HG03558 (cell line): ENCODE data around the gene PPP2R2C.

Experiments
- ATAC-seq: cut with Tn5 transposase; IDR thresholded peaks from one replicate; pipeline ENCODE4 v1.9.1; 2021; ENCODE audit warnings: moderate number of reproducible peaks; ENCODE audit not compliant: unreplicated experiment; ENCODE audit errors: extremely low read depth

PPP2R2C gene

DNA sequence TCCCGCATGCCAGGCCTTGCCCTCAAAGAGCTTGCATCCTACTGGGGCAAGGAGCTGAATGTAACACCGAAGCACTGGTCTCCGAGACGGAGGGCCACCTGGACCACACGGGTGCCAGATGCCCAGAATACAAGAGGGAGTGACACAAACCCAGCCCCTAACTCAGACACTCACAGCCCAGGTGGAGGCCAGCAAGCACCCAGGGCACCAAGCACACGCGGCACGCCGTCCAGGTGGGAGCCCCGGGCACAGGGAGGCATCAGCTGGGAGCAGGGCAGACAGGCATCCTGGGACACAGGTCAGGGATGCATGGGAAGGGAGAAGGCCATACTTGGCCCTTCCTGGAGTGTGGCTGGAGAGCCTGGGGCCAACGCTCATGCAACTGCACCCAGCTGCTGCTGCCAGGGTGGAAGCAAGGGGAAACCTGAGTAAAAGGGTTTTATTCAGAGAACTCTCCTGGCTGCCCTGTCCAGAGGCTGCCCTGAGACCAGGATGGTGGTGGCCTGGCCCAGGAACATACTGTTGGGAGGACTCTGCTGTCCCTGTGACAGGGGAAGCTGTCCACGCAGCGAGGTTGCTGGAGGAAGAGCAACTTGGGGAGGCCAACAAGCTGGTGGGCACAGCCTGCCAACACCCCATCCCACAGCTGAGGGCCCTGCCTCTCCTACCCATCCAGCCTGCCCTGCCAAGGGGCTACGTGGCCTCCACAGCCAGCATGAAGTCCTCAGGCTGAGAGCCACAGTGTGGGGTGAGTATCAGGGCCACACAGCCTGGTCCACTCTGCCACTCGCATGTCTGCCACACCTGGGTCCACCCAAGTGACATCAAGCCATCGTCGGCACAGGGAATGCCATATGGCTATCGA, 22.2 kb upstream of the PPP2R2C start:
- ATAC-seq = no peak

- no peak for ATAC-seq
Measured at GRCh38 chr4:6493658-6494304, 21.4 kb upstream of the PPP2R2C start.

DNA sequence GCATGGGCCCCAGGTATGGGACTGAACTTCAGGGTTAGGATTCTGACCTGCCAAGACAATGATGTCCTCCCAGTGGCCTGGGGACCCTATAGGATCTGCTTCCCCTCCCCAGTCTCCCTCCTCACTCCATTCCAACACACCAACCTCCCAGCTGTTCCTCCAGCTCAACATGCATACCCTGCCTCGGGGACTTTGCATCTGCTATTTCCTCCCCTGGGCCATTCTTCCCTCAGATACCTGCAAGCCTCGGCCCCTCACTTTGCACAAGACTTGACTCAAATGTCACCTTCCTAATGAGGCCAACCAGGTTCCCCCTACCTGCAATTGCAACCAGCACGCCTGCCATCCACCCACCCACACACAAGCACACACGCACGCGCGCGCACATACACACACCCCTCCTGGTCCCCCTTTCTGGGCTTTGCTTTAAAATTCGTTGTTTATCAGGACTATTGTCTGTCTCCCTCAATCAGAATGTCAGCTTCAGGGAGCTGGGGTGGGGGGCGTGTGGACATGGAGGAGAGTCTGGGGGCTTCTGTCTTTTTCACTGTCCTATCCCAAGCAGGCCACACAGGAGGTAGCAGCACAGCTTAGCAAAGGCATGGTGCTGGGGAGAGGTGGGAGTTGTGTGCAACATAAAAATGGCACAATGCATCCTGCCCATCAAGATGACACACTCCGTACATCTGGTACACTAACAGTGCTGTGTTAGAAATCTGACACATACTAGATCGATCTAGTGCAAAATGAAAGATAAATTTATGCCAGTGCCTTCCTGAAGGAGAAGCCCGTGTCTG, 20.6 kb upstream of the PPP2R2C start:
- ATAC-seq = no peak

- no peak for ATAC-seq
Measured at GRCh38 chr4:6492027-6492590, 19.7 kb upstream of the PPP2R2C start.

GRCh38 chr4:6491235-6491634, 18.8 kb upstream of the PPP2R2C start:
- no peak for ATAC-seq

GRCh38 chr4:6489927-6490326, 17.5 kb upstream of the PPP2R2C start:
- no peak for ATAC-seq

- ATAC-seq = no peak
Measured at GRCh38 chr4:6487466-6487865, 15.1 kb upstream of the PPP2R2C start.

- ATAC-seq = no peak
Measured at GRCh38 chr4:6480534-6481088, 8.2 kb upstream of the PPP2R2C start.

- ATAC-seq = no peak
Measured at GRCh38 chr4:6478546-6479220, 6.3 kb upstream of the PPP2R2C start.

- ATAC-seq = no peak
Measured at GRCh38 chr4:6476893-6477292, 4.5 kb upstream of the PPP2R2C start.

- ATAC-seq = no peak
Measured at GRCh38 chr4:6475492-6476020, 3.1 kb upstream of the PPP2R2C start.

DNA sequence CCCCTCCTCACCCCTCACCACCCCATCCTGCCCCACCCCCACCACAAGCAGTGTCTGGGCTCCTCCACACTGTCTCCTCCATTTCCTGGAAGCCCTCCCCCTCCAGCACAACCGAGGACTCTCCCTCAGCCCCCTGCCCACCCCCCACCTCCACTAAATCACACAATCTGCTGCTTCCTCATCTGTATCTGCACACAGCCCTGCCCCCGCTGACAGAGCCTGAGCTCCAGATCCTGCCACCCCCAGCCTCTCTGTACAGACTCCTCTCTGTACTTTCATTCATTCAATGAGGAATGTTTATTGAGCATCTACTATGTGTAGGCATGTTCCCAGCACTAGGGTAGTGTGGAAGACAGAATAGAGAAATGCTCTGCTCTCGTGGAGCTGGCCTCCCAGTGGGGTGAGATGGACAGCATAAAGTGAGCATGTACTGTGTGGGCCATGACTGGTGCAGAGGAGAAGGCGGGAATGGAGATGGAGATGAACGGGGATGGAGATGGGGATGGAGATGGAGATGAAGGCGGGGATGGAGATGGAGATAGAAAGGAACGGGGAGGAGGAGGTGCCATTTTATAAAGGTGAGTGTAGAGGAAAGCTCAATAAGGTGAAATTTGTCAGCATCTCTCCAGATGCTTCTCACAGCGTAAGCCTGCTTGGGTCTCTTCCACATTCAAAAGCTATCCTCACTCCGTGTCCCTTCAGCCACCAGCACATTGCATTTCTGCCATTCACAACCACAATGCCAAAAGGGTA, 2.5 kb upstream of the PPP2R2C start:
- no peak for ATAC-seq

GRCh38 chr4:6474053-6474568, 1.7 kb upstream of the PPP2R2C start:
- ATAC-seq = no peak

DNA sequence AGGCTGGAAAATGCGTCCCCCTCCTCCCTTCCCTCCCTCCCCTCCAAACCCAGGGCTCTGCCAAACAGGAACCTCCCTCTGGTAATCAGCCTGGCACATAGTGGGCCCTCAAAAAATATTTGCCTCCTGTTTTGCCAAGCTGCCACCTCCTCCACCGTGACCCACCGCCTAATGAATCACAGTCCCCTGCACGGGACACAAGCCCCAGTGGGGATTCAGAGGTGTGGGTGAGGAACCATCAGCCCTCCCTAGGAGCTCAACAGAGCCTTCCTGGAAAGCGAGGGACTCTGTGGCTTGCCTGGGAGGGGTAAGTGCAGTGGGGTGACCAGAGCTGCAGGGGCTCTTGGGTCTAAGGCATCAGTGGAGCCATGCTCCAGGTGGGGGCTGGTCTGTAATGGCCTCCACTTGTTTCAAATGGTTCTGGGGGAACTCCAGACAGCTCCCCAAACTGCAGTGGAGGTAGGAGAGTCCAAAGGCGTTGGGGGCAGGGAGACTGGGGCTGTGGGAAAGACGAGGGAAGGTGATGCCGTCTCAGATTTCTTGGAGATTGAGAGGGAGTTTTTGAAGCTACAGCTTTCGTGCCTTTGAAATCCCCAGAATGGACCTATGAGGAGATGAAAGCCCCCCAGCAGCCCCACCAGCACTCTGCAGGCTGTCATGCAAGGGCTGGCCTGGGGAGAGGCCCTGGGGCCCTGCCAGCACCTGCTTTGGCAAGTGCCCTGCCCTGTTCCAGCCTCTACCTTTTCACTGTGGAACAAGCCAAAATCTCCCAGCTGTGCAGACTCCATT, 1.0 kb upstream of the PPP2R2C start:
- ATAC-seq = no peak

GRCh38 chr4:6472008-6472386, 417 bp downstream of the PPP2R2C start:
- no peak for ATAC-seq

DNA sequence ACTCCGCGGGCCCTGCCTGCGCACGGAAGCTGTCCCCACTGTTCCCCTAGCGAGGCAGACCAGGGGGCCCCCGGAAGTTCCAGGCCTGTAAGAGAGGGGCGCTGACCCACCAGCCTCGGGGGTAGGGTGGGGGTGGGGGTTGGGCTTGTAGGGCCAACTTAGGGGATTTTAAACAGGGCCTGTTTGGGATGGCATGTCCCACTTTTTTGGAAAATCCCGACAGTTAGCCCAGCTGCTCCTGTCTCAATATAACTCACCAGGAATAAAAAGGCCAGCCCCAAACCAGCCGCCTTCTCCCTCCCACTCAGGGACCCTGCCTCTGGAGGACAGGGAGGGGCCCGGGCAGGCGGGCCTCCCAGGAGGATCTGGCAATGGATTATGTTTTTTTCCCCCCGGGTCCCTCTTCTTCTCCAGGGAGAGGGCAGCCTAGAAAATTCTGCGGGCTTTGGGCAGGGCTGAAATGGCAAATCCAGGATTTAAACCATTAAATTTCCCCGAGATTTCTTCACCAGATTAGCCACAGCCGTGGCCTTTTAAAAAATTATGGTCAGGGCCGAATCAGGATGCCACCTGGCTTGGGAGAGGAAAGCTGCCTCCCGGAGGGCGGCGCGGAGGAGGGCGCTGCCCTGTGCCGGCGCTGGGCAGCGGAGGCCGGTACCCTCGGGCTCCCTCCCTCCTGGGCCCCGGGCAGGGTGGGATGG, 957 bp downstream of the PPP2R2C start:
- ATAC-seq = no peak
